ENCODE results near the gene CCDC60.

CCDC60 gene

DNA sequence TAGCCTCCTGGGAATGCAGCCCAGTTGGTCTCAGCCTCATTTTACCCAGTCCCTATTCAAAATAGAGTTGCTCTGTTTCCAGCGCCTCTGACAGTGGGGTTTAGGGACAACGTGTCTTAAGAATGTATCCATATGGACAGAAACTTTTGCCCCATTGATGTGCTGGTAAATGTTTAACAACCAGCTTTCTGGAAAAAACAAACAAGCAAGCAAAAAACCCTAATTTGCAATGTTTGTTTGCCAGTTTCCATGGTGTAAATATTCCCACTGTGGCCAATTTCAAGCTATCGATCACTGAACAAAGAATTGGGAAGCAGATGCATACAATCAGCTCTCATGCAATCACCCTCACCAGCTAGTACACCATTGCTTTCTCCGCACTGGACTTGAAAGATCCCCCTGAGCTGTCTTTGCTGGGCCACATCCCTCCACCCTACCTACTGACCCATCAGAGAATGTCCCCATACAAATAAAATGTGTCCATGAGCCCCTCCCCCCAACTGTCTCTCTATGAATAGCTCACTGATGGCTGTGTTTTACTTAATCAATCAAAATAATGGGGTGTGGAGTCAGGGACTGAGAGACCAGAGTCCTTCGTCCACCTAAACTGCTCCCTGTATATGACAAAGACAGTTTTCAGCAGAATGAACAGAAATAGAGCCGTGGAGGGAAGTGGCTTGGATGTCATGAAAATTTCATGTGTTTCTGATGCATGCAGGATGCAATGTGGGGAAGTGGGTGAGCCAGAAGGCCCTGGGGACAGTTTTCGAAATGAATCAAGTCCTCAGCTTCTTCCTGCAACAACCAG lies 40.8 kb downstream of the CCDC60 start:
- peak in 25 of 42 donors; percentile 3 to 47 (median 20) for DNase-seq
- intact Hi-C loops (cut with DNase I): no loop called here

DNA sequence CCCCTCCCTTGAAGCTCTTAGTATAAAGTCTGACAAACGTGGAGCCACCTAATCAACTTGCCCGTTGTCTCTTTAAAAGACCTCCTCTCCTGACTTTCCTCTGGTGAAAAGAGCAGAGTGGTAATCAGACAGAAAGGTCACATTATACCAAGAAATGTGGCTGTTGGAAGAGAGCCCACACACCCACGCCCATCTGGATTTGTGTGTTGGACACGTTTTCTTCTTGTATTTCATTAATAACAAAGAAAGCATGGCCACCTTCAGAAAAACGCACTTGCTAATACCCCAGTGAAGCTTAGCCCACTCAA lies 41.3 kb downstream of the CCDC60 start:
- DNase-seq: no peak
- intact Hi-C loops (cut with DNase I): no loop called here

DNA sequence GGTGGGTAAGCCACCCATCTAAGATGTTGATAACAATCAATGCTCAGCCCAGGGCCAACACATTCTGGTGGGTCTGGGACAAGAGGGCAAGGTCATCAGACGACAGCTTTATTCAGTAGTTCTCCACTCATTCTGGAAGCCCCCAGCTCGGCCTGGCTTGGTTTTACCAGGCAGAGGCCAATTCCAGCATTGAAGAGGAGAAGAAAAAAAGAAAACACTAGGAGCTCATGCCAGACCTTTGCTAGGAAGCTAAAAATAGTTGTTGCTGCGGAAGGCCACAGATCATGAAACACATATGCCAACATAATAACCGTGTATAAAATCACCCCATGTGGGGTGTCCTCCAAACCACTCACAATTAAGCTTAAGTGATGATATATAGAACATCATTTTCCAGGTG lies 44.4 kb downstream of the CCDC60 start:
- intact Hi-C loops (cut with DNase I): no loop called here
- no peak for DNase-seq

DNA sequence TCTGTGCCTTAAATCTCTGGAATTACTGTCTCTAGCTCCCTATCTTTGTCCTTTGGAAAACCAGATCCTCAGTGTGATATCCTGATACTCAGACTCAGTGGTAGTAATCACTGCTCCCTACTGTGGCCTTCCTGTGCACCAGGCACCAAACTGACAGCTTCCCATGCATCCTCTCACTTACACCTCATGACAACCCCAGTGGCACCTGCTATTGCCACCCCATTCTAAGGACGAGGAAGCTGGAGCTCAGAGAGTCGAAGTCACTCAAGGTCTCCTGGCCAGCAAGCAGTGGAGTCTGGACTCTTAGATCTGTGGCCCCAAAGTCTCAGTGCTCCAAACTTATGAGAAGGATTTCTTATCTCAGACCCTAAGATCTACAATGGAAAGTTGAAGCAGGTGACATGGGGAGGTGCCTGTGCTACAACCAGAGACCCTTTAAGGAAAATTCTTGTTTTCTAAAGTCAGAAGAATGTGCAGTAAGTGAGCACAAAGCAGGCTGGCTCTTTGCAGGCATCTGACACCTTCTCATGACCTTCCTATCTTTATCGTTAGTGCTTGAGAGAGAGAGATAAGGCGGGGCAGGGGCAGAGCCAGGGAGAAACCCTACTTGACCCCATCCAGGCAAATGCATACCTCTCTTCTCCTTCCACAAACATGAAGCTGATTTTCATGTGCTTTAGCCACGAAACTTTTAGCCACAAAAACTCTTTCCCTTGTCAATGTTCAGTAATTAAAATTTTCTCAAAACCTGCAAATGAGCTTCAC lies 47.1 kb downstream of the CCDC60 start:
- no peak for DNase-seq
- intact Hi-C loops (cut with DNase I): no loop called here

DNA sequence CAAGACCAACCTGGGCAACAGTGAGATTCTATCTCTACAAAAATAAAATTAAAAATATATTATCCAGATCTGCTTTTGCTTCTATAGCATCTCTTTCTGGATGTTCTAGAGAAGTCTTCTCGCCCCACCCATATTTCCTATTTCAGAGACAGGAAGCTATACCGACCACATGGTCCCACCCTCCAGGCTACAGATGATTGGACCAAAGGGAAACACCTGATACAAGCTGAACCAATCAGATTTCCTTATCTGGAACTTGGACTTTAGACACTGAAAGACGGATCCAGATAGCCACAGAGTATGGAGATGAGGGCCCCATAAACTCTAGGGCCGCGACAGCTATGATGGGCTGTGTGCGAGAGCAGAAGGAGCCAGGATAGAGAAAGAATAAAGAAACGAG lies 48.7 kb downstream of the CCDC60 start:
- DNase-seq: no peak
- intact Hi-C loops (cut with DNase I): no loop called here

DNA sequence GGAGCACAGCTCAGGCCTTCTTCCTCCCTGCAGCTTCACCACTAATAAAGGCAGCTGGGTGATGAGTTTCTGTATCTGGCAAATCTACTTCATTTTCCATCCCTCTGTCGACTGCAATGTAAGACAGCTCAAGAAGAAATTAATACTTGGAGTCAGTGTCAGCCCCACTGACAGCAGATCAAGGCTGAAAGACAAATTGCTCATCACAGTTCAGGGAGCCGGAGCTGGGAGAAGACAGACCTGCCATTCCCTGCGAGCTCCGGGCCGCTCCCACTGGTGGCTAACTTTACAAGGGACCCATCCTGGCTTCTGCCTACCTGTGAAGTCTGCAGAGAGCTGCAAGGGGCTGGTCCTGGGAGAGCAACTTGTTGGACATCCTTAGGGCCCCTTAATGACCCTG lies 49.8 kb downstream of the CCDC60 start:
- intact Hi-C loops (cut with DNase I): no loop called here
- peak in 1 of 42 donors; percentile 11 for DNase-seq

DNA sequence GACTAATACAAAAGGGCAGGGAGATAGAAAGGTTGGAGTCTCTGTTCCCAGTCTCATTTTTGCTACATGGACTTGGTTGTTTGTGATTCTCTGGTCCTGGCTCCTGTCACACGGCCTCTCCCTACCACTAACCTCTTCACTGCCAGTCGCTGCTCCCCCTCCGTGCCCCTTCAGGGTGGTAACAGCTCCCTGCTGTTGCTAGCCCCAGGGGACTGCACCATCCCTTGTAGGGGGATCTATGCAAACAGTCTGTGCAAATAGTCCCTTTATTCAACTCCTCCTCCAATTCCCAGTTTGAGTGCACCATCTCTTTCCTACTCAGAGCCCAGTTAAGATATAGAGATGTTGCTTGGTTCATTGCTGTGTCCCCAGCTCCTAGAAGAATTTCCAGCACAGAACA lies 51.1 kb downstream of the CCDC60 start:
- no peak for DNase-seq
- intact Hi-C loops (cut with DNase I): no loop called here

DNA sequence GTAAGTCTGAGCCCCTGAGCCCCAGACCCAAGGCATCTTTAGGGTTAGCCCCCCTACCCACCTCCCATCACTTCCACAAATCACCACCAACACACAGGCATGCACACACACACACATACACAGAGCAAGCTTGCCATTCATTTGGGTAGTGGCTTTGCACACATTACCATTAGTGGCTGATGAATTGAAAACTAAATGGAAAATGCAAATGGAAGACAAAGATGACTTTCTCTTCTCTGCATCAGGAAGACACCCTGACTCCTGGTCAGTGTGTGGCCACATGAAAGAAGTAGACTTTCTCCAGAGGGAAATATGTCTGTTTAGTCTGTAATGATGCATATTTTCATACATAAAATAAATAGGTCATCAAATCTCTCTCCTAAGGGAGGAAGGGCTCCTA lies 55.2 kb downstream of the CCDC60 start:
- intact Hi-C loops (cut with DNase I): no loop called here
- DNase-seq: no peak

DNA sequence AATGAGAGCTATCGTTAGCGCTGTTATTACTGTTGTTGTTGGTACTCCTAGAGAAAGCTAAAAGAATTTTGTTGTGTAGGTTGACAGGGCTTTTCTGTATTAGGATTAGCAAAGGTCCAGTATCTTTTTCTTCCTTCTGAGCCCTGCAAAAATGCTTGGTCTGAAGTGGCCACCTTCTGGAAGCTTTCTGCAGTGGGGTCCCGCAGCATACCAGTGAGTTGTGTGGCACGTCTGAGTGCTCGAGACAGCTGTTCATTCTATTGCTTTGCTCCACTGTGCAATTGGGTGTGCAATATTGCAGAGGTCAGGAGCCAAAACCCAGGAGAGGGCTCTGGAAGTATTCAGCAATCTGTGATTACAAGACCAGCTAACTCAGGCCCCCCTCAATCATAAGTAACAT lies 57.1 kb downstream of the CCDC60 start:
- intact Hi-C loops (cut with DNase I): no loop called here
- no peak for DNase-seq

DNA sequence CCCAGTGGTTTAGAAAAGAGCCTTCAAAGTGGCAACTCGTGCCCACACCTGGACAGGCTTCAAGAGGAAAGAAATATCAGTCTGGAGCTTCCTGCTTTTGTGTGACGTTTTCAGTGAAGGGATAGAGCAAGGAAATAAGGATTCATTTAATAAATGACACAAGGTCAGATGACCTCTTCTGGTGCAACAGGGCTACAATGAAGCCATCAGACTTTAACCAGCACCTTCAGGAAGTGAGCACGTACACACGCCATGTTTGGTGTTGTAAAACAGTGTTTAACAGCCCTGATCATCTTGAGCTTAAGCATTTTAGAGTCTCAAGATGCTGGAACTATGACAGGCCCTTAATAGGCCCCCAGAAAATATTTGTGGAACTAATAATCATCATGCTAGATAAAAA lies 59.1 kb downstream of the CCDC60 start:
- intact Hi-C loops (cut with DNase I): no loop called here
- DNase-seq: no peak

DNA sequence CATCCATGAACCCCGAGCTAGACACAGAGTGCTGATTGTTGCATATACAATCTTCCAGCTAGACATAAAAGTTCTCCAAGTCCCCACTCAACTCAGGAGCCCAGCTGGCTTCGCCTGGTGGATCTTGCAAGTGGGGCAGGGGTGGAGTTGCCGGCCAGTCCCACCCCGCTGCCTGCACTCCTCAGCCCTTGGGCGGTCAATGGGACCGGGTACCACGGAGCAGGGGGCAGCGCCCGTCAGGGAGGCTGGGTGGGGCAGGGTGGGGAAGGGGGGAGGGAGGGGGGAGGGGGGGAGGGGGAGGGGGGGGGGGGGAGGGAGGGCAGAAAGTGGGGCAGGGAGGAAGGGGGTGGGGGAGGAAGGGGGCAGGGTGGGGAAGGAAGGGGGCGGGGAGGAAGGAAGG lies 63.0 kb downstream of the CCDC60 start:
- intact Hi-C loops (cut with DNase I): no loop called here
- DNase-seq: no peak

DNA sequence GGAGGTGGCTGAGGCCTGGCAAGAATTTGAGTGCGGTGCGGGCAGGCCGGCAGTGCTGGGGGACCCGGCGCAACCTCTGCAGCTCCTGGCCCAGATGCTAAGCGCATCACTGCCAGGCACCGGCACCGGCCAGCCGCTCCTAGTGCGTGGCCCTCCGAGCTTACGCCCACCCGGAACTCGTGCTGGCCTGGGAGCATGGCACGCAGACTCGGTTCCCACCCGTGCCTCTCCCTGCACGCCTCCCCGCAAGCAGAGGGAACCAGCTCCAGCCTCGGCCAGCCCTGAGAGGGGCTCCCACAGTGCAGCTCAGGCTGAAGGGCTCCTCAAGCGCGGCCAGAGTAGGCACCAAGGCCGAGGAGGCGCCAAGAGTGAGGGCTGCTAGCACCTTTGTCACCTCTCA lies 63.7 kb downstream of the CCDC60 start:
- no peak for DNase-seq
- intact Hi-C loops (cut with DNase I): no loop called here

DNA sequence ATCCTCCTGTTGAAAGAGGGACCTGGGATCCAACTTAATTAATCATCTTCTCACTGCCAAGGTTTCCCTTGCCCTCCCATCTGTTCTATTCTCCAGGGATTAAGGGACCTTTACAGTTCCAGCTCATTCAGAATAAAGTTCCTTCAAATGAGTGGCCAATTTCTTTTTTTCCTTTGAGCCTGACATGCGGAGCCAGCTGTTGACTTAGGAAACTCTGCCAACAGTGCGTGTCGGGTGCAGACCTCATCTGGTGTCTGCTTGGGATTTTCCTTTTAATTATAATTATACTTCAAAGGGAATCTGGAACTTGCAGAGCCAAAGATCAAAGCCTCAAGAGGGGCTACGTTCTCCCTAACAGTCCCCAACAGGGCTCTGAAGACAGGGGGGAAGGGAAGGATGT lies 64.8 kb downstream of the CCDC60 start:
- intact Hi-C loops (cut with DNase I): no loop called here
- no peak for DNase-seq

DNA sequence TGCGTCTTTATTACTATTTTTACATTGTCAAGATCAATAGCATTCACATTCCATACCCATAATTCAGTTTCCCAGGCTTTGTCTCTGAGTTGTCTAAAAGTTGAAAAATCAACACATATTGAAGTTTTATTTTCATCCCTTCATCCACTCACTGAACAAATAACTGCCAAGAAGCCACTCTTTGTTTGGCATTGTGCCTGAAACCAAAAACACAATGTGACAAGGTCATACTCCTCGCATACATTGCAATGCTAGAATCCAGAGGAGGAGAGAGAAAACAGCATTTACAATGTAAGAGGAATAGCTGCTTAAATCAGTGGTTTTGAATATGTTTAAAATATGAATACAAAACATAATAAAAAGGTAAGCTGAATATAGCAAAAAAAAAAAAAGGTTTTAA lies 71.8 kb downstream of the CCDC60 start:
- DNase-seq: no peak
- intact Hi-C loops (cut with DNase I): no loop called here

DNA sequence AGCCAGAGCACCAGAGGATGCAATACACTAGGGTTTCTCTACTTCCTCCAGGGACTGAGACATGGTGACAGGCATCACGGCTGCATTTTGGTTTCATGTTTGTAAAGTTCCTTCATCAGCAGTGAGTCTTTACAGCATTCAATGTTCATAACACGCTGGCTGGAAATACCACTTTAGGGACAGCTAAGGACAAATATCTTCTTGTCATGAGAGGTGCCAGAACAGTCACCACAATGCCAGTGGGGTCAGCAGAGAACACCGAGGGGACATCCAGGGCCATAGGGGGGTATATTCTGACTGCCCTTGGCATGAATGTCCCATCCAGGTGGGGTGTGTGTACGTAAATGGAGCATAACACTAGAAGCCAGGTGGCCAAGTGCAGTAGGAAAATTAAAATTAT lies 72.3 kb downstream of the CCDC60 start:
- intact Hi-C loops (cut with DNase I): no loop called here
- no peak for DNase-seq

DNA sequence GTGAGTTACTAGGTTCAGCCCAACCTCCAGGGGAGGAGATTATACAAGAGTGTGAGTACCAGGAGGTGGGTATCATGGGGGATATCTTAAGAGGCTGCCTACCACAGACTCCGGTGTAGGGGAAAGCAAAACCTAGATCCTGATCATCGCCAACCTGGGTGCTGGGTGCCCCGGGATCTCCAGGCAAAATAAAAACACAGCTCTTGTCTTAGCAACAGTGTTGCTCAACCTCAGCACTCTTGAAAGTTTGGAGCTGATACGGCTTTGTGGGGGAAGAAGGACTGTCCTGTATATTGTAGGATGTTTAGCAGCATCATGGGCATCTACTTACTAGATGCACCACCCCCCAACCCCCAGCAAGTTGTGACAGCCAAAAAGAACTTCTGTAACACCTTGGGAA lies 74.5 kb downstream of the CCDC60 start:
- DNase-seq: no peak
- intact Hi-C loops (cut with DNase I): no loop called here

DNA sequence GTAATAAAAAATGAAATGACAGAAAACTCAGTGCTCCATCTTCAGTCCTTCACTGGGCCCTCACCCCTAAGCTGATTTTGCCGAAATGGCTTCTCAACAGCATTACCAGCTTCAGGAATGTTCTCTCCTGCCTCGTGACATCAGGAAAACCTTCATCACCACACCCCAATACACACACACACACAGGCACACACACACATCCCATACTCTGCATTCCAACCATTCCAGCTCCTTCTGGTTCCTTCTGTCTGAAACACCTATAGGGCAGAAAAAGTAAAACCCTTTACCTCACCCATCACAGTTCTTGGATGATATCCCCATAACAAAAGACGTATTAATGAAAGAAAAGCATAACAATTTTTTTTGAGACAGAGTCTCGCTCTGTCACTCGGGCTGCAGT lies 75.9 kb downstream of the CCDC60 start:
- intact Hi-C loops (cut with DNase I): loop anchor here (10.0 kb wide), 1 partner anchor 296 kb away; no protein-coding TSS in a partner anchor
- no peak for DNase-seq

DNA sequence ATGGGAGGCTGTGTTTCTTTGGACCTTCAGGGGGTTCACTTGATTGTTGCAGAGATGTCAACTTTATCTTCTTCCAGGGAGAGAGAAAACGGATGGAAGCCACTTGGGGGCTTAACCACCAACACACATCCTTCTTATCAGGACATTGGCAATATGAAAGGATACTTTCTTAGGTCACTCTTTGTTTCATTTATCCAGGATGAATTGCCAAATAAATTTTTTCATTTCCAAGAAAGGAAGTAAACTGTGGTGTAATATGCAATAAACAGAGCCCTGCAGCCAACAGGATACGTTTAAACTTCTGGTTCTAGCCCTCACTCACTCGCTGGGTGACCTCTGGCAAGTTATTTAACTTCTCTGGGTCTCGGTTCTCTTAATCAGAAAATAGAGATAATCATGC lies 77.8 kb downstream of the CCDC60 start:
- no peak for DNase-seq
- intact Hi-C loops (cut with DNase I): loop anchor here (10.0 kb wide), 1 partner anchor 298 kb away; no protein-coding TSS in a partner anchor

DNA sequence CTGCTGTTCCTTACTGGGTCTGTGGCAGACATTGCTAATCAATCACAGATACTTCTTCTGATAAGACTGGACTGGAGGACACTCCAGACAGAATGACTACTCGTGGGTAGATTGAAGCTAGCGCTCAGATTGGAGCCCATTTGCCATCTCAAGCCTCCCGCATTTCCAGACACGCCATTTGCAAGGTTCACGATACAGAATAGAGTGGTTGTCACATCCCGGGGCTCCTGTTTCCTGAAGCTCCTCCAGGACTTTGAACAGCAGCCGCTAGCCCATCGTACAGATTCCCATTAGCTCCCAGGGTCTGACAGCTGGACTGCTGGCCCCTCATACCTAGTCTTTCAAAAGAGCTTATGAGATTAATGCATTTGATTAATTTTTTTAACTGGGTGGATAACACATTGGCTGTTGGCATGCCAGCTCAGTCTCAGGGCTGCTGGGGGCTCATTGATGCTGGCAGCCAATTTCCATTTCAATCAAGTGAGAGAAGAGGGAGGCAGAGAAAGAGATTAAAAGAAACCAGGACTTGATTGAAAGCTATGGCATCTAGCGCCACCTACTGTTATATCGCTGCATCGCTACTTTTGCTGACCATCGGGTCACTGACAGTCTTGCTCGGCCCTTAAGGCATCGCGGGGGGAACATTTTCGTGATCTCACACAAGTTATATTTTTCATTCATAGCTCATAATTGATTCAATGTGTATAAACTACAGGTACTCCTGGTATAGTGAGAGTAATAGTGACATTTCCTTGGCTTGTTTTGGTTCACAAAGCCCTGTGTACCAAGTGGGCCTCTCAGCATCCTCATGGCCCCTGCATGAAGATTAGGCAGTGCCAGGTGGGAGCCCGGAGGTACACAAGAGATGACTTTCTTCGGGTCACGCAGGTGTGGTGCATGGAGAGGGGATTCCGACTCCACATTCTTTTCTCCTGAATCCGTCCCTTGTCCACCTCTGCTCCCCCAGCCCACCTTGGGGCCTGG lies 78.6 kb downstream of the CCDC60 start:
- intact Hi-C loops (cut with DNase I): loop anchor here (10.0 kb wide), 1 partner anchor 298 kb away; no protein-coding TSS in a partner anchor

DNA sequence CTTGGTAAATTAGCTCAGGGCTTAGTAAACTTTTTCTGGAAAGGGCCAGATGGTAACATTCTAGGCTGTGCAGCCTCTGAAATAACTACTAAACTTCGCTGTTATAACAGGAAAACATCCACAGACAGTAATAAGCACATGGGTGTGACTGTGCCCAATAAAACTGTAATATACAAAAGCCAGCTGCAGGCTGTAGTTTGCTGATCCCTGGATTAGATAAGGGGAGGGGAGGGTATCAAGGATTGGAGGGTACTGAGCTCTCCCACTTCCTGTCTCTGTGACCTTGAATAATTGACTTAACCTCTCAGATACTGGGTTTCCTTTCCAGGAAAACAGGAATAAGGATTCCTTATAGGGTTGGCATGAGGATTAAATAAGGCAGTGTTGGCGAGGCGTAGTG lies 81.2 kb downstream of the CCDC60 start:
- intact Hi-C loops (cut with DNase I): loop anchor here (10.0 kb wide), 1 partner anchor 301 kb away; no protein-coding TSS in a partner anchor
- no peak for DNase-seq

More for the DNA sequence above, 78.6 kb downstream of the CCDC60 start:
- DNase-seq: peak in 41 of 42 donors; percentile 24 to 89 (median 73)
